GM12874 (cell line): Measurements from ENCODE around the gene TAS2R31.

Experiments
- CTCF ChIP-seq: IDR thresholded peaks from 2 replicates; pipeline ENCODE4 v1.5.1; 2011; ENCODE audit warnings: low read depth, mild to moderate bottlenecking, control low read depth, low read length, moderate library complexity; ENCODE audit not compliant: insufficient read depth

The TAS2R31 gene

GRCh38 chr12:10994307-10994706 lies 36.9 kb downstream of the TAS2R31 start:
- no peak for TF ChIP-seq CTCF

GRCh38 chr12:10989107-10989506 lies 42.1 kb downstream of the TAS2R31 start:
- TF ChIP-seq CTCF = no peak

GRCh38 chr12:10986812-10987211 lies 44.4 kb downstream of the TAS2R31 start, which contains the start of gene TAS2R50:
Gene TAS2R50 (minus strand): TSS chr12:10986912. CDS start chr12:10986860, 52 bp downstream.
- TF ChIP-seq CTCF = no peak

- no peak for TF ChIP-seq CTCF
Observed at GRCh38 chr12:10982244-10982643, 49.0 kb downstream of the TAS2R31 start.
